Measurements from ENCODE around the gene PWWP2A. TPM values are rescaled to one million over a fixed set of nuclear protein-coding genes. Genes with fewer than 3 reads are reported as not detected.

The PWWP2A gene
- polyA plus RNA-seq, 1 experiment = 15.1 TPM

DNA sequence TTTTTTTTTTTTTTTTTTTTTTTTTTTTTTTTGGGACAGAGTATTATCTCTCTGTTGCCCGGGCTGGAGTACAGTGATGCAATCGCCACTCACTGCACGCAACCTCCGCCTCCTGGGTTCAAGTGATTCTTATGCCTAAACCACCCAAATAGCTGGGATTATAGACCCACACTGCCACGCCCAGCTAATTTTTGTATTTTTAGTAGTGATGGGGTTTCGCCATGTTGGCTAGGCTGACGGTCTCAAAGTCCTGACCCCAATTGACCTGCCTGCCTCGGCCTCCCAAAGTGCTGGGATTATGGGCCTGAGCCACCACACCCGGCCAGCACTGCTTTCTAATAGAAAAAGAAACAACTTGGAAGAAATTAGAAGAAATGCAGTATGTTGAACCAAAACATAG lies 71.1 kb downstream of the PWWP2A start:
- no peak for TF ChIP-seq CTCF (IDR thresholded peaks at IDR 0.05; ENCODE audit: low read depth, low read length)
- CTCF ChIA-PET = interaction anchor here (0.6 to 2.4 kb wide), 2 partner anchors 26 to 1120 kb away, joined by 3 to 10 read pairs; no protein-coding TSS in a partner anchor
- POLR2A ChIA-PET = interaction anchor here (0.7 kb wide), 1 partner anchor 160 kb away, joined by 5 read pairs; no protein-coding TSS in a partner anchor
- no peak for DNase-seq (ENCODE audit: low read depth, low spot score)
- Histone ChIP-seq H3K9me3 (ENCODE audit: control insufficient read depth, insufficient read depth, low read length) (no peaks in the 10 kb centered on the region), H3K4me3 (ENCODE audit: low read depth, low read length) (no peak overlapping the region), H3K27ac (ENCODE audit: low read depth, low read length) (no peak overlapping the region), H3K27me3 (ENCODE audit: control insufficient read depth, insufficient read depth, low read length) (no peaks in the 10 kb centered on the region)

DNA sequence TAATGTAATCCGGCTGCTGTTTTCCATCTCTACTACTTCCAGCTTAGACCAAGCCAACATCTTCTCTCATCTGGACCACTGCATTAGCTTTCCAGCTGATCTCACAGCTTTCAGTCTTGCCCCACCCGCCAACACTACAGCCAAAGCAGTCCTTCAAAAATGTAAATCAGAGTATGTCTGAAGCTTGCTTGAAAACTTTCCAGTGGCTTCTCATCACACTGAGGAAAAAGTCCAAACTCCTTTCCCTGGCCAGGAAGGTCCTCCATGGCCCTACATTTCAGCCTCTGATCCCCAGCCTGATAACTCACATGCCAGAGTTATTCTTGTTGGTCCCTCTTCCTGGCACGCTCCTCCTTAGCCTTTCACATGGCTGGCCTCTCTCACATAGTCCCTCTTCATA lies 71.8 kb downstream of the PWWP2A start:
- Histone ChIP-seq H3K27me3 (ENCODE audit: control insufficient read depth, insufficient read depth, low read length) (no peaks in the 10 kb centered on the region), H3K27ac (ENCODE audit: low read depth, low read length) (no peak overlapping the region), H3K9me3 (ENCODE audit: control insufficient read depth, insufficient read depth, low read length) (no peaks in the 10 kb centered on the region), H3K4me3 (ENCODE audit: low read depth, low read length) (no peak overlapping the region)
- ChIA-PET POLR2A (no interaction called here), CTCF (no interaction called here)
- no peak for DNase-seq (ENCODE audit: low read depth, low spot score)
- TF ChIP-seq CTCF (IDR thresholded peaks at IDR 0.05; ENCODE audit: low read depth, low read length) = no peak

- Histone ChIP-seq H3K27ac (ENCODE audit: low read depth, low read length) (no peak overlapping the region), H3K9me3 (ENCODE audit: control insufficient read depth, insufficient read depth, low read length) (no peaks in the 10 kb centered on the region), H3K4me3 (ENCODE audit: low read depth, low read length) (no peak overlapping the region), H3K27me3 (ENCODE audit: control insufficient read depth, insufficient read depth, low read length) (no peaks in the 10 kb centered on the region)
- CTCF ChIA-PET = interaction anchor here (1.3 to 2.4 kb wide), 2 partner anchors 11 to 23 kb away, joined by 3 to 11 read pairs; no protein-coding TSS in a partner anchor
- POLR2A ChIA-PET = no interaction called here
- TF ChIP-seq CTCF (IDR thresholded peaks at IDR 0.05; ENCODE audit: low read depth, low read length) = no peak
- DNase-seq (ENCODE audit: low read depth, low spot score) = no peak
These were observed 74.3 kb downstream of the PWWP2A start for GRCh38 chr5:160044967-160045366.

DNA sequence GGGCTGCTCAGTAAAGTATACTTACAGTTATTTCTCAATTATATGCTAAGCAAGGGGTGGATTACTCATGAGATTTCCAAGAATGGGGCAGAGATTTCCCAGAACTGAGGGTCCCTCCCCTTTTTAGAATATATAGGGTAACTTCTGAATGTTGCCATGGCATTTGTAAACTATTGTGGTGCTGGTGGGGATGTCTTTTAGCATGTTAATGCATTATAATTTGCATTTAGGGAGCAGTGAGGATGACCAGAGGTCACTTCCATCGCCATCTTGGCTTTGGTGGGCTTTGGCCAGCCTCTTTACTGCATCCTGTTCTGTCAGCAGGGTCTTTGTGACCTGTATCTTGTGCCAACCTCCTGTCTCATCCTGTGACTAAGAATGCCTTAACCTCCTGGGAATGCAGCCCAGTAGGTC lies 74.9 kb downstream of the PWWP2A start:
- DNase-seq (ENCODE audit: low read depth, low spot score) = no peak
- no peak for TF ChIP-seq CTCF (IDR thresholded peaks at IDR 0.05; ENCODE audit: low read depth, low read length)
- Histone ChIP-seq H3K9me3 (ENCODE audit: control insufficient read depth, insufficient read depth, low read length) (no peaks in the 10 kb centered on the region), H3K27me3 (ENCODE audit: control insufficient read depth, insufficient read depth, low read length) (no peaks in the 10 kb centered on the region), H3K27ac (ENCODE audit: low read depth, low read length) (no peak overlapping the region), H3K4me3 (ENCODE audit: low read depth, low read length) (no peak overlapping the region)
- CTCF ChIA-PET = interaction anchor here (2.4 kb wide), 1 partner anchor 23 kb away, joined by 11 read pairs; no protein-coding TSS in a partner anchor
- POLR2A ChIA-PET = no interaction called here

- ChIA-PET CTCF (no interaction called here), POLR2A (no interaction called here)
- H3K9me3 ChIP-seq (ENCODE audit: control insufficient read depth, insufficient read depth, low read length) = no peaks in the 10 kb centered on the region
- H3K27me3 ChIP-seq (ENCODE audit: control insufficient read depth, insufficient read depth, low read length) = no peaks in the 10 kb centered on the region
- DNase-seq (ENCODE audit: low read depth, low spot score) = no peak
- no peak for TF ChIP-seq CTCF (IDR thresholded peaks at IDR 0.05; ENCODE audit: low read depth, low read length)
- H3K4me3 ChIP-seq (ENCODE audit: low read depth, low read length) = no peak overlapping the region
- H3K27ac ChIP-seq (ENCODE audit: low read depth, low read length) = no peak overlapping the region
These were observed 76.6 kb downstream of the PWWP2A start for GRCh38 chr5:160042671-160043070.

Other genes with a start within 250 kb of the PWWP2A start
- gene ADRA1B, start 203.0 kb downstream of the PWWP2A start, polyA plus RNA-seq (2011; rRNA removed) = 0.58 and 0.98 TPM in 2 replicates
- gene TTC1, start 110.3 kb downstream of the PWWP2A start, polyA plus RNA-seq (2011; rRNA removed) = 44.5 and 53.7 TPM in 2 replicates
- gene FABP6, start 110.1 kb upstream of the PWWP2A start, polyA plus RNA-seq (2011; rRNA removed) = not detected in 2 replicates
- 3.8 and 4.4 TPM in 2 replicates for gene CCNJL, start 193.1 kb upstream of the PWWP2A start, polyA plus RNA-seq (2011; rRNA removed)

All from AG04450 (cell line).